Prostate gland (tissue), 2 donors: ENCODE measurements around the gene UNK.

ENCODE experiments used
- CTCF ChIP-seq, 4 experiments: fragments of 200-600 bp in 2 of 4; fragments of 450-650 bp in 2 of 4; sonication (generic) in 2 of 4; IDR thresholded peaks; 1 replicate in 3 of 4; 2 replicates in 1 of 4; pipeline ENCODE4 v1.5.1; 2016 to 2019; ENCODE audit warnings: antibody characterized with exemption in 4 of 4, mild to moderate bottlenecking in 2 of 4, moderate library complexity in 2 of 4
- POLR2A ChIP-seq: fragments of 450-650 bp; IDR thresholded peaks from one replicate; pipeline ENCODE4 v1.6.1; 2016; ENCODE audit warnings: antibody characterized with exemption, mild to moderate bottlenecking
- POLR2AphosphoS5 ChIP-seq: sonication (generic); formaldehyde crosslinking; IDR thresholded peaks from one replicate; pipeline ENCODE4 v1.6.1; 2017; ENCODE audit warnings: antibody characterized with exemption

GRCh38 chr17:75754378-75755204 is 30.0 kb upstream of the UNK start:
- TF ChIP-seq CTCF (IDR thresholded peaks at IDR 0.05) (no peak), POLR2A (no peak), POLR2AphosphoS5 (no peak)
